ENCODE measurements around the gene WDR11. TPM values are rescaled to one million over a fixed set of nuclear protein-coding genes. Genes with fewer than 3 reads are reported as not detected.

WDR11 gene
- polyA plus RNA-seq, 2 donors: 17.4 to 22.3 TPM

DNA sequence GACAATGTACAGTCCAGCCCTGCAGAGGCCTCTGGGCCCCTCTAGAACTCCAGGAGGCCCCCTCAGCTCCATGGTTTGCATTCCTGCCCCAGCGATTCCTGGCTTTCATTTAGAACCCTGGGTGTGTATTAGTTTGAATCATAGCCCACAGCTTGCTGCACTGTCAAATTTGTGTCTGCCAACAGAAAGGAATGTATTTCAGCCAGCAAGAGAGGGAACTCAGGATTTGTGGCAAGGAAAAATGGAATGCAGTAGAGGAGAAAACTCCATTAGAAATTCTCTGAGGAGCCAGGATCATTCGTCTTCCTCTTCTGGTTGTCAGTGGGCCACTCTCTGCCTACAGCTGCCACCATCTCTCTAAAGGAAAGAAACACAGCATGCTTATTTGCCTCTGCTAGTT is 27.9 kb upstream of the WDR11 start:
- Histone ChIP-seq H3K27ac (ENCODE audit: low read depth in 2 of 2, low read length in 1 of 2) (no peak overlapping the region), H3K4me3 (ENCODE audit: low read depth in 1 of 2, low read length in 2 of 2) (no peak overlapping the region)

DNA sequence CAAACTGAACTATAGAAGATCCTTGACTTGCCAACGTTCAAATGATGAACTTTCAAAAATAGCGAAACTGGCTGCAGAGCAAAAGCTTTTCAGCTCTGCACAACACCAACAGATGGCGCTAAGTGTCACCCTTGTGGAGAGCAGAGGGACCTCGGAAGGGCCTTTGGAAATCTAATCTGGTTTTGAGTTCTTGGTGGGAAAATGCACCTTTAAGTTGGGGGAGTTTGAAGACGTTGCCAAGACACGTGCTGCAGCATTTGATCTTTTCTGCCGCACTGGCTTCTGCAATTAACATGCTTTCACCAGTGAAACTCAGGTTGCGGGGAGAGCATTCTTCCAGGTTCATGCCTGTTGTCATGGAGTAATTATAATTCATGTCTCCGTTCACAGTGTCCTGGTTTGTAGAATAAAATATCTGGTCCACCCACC is 26.3 kb upstream of the WDR11 start:
- WGBS, 2 donors: 44 to 48% methylated on average over 9 of the region's 9 CpGs

More for the DNA sequence above, 27.9 kb upstream of the WDR11 start:
- Histone ChIP-seq H3K4me1 (ENCODE audit: control insufficient read depth in 2 of 2, insufficient read depth in 2 of 2, low read length in 1 of 2) (no peaks in the 10 kb centered on the region), H3K27me3 (ENCODE audit: control insufficient read depth in 1 of 2, insufficient read depth in 2 of 2, low read length in 2 of 2) (no peaks in the 10 kb centered on the region), H3K36me3 (ENCODE audit: control insufficient read depth in 2 of 2, insufficient read depth in 2 of 2, low read length in 1 of 2) (no peaks in the 10 kb centered on the region), H3K9me3 (ENCODE audit: control insufficient read depth in 2 of 2, insufficient read depth in 1 of 2, low read depth in 1 of 2, low read length in 1 of 2) (no peaks in the 10 kb centered on the region)
- 71 to 72% methylated on average over 2 of the region's 2 CpGs for WGBS, 2 donors

DNA sequence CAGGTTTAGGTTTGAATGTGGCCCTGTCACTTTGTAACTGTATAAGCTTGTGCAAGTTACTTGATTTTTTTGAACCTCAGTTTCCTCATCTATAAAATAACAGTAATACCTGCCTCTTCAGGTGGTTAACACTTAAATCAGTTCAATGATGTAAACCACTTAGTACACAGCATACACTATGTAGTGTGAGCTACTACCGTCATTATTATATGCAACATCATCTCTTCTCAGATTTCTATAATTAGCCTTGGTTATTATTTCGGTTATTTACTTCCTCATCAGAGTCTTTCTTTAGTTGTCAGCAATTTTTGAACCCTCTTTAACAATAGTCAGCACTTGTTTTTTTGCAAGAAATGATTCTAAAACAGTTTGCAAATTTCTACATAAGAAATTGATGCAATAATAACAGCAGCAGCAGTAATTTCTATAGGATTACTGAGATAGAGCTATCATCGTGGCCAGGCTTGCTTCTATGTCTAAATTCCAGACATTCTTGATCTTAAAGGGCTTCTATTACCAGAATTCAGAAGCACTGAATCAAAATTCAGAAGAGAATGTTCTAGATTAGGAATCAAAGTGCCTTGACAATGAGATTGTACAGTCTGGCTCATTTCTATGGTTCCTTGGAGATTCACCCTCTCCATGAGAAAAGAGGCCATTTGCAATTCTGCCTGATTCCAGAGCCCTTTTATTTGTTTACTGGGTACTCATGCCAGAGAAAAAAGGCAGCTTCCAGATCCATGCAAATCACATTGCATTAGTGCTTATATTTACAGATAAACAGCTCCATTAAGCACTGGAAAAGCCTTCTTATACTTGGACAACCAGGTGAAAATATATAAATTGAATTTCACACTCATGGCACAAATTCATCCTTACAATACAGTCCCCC is 25.0 kb upstream of the WDR11 start:
- no peaks in the 10 kb centered on the region for H3K4me1 ChIP-seq (ENCODE audit: control insufficient read depth in 2 of 2, insufficient read depth in 2 of 2, low read length in 1 of 2)
- no peak overlapping the region for H3K4me3 ChIP-seq (ENCODE audit: low read depth in 1 of 2, low read length in 2 of 2)
- H3K27ac ChIP-seq (ENCODE audit: low read depth in 2 of 2, low read length in 1 of 2): no peak overlapping the region
- WGBS, 2 donors: 58 to 67% methylated on average over 3 of the region's 3 CpGs
- H3K9me3 ChIP-seq (ENCODE audit: control insufficient read depth in 2 of 2, insufficient read depth in 1 of 2, low read depth in 1 of 2, low read length in 1 of 2): no peaks in the 10 kb centered on the region
- no peaks in the 10 kb centered on the region for H3K36me3 ChIP-seq (ENCODE audit: control insufficient read depth in 2 of 2, insufficient read depth in 2 of 2, low read length in 1 of 2)
- H3K27me3 ChIP-seq (ENCODE audit: control insufficient read depth in 1 of 2, insufficient read depth in 2 of 2, low read length in 2 of 2): no peaks in the 10 kb centered on the region

More for the DNA sequence above, 26.3 kb upstream of the WDR11 start:
- Histone ChIP-seq H3K4me1 (ENCODE audit: control insufficient read depth in 2 of 2, insufficient read depth in 2 of 2, low read length in 1 of 2) (no peaks in the 10 kb centered on the region), H3K4me3 (ENCODE audit: low read depth in 1 of 2, low read length in 2 of 2) (no peak overlapping the region), H3K27me3 (ENCODE audit: control insufficient read depth in 1 of 2, insufficient read depth in 2 of 2, low read length in 2 of 2) (no peaks in the 10 kb centered on the region), H3K9me3 (ENCODE audit: control insufficient read depth in 2 of 2, insufficient read depth in 1 of 2, low read depth in 1 of 2, low read length in 1 of 2) (no peaks in the 10 kb centered on the region), H3K36me3 (ENCODE audit: control insufficient read depth in 2 of 2, insufficient read depth in 2 of 2, low read length in 1 of 2) (no peaks in the 10 kb centered on the region), H3K27ac (ENCODE audit: low read depth in 2 of 2, low read length in 1 of 2) (no peak overlapping the region)

DNA sequence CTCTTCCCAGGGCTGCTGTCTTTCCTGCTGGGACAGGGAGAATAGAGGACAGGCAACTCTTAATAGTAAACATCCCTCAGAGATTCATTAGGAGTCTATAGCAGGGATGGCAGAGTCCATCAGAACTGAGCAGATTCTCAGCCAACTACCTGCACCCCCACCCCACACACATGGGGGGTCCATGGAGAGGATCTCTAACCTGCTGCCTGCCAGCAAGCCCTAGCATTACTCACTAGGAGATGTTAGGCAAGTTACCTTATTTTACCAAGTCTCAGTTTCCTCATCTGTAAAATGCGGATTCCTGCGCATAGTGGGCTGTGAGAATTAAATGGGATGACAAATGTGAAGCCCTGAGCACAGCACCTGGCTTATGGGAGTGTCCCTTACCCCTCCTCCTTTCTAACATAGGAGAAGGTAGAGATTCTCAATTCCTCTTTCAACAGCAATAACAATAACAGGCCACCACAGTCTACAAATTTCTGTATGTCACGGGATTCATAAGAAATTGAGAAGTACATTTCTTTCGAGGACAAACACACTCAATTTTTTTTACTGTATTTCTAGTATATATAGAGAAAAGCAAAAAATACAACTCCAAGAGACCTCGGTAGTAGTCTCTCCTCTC is 23.8 kb upstream of the WDR11 start:
- H3K9me3 ChIP-seq (ENCODE audit: control insufficient read depth in 2 of 2, insufficient read depth in 1 of 2, low read depth in 1 of 2, low read length in 1 of 2): no peaks in the 10 kb centered on the region
- H3K27ac ChIP-seq (ENCODE audit: low read depth in 2 of 2, low read length in 1 of 2): no peak overlapping the region
- H3K36me3 ChIP-seq (ENCODE audit: control insufficient read depth in 2 of 2, insufficient read depth in 2 of 2, low read length in 1 of 2): no peaks in the 10 kb centered on the region
- WGBS, 2 donors: 68 to 69% methylated on average over 5 of the region's 5 CpGs
- H3K4me3 ChIP-seq (ENCODE audit: low read depth in 1 of 2, low read length in 2 of 2): no peak overlapping the region
- no peaks in the 10 kb centered on the region for H3K4me1 ChIP-seq (ENCODE audit: control insufficient read depth in 2 of 2, insufficient read depth in 2 of 2, low read length in 1 of 2)
- no peaks in the 10 kb centered on the region for H3K27me3 ChIP-seq (ENCODE audit: control insufficient read depth in 1 of 2, insufficient read depth in 2 of 2, low read length in 2 of 2)

DNA sequence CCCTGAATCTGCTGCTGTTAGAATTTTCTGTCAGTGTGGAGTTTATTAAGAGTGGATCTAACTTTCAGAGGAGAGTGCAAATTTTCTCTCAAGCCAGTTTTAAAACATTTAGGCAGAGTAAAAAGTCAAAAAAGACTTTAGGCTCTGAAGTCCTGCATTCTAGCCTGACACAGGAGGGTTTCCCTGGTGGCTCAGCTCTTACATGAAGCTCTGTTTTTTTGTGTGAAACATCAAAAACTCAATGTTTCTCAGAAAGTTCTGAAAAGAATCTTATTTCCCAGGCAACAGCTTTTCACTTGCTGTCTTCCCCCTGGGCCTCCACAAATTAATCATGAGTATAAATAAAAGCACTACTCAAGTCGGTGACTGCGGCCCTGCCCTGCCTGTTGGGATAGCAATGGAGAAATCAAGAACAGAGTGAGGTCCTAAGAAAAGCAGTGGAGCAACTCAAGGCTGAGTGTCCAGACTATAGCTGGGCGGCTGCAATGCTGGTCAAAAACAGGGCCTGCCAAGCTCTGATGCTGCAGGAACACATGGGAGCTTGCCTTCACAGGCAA is 22.3 kb upstream of the WDR11 start:
- no peak overlapping the region for H3K4me3 ChIP-seq (ENCODE audit: low read depth in 1 of 2, low read length in 2 of 2)
- WGBS, 2 donors: 75 to 83% methylated on average over 3 of the region's 3 CpGs
- no peaks in the 10 kb centered on the region for H3K27me3 ChIP-seq (ENCODE audit: control insufficient read depth in 1 of 2, insufficient read depth in 2 of 2, low read length in 2 of 2)
- H3K9me3 ChIP-seq (ENCODE audit: control insufficient read depth in 2 of 2, insufficient read depth in 1 of 2, low read depth in 1 of 2, low read length in 1 of 2): no peaks in the 10 kb centered on the region
- no peak overlapping the region for H3K27ac ChIP-seq (ENCODE audit: low read depth in 2 of 2, low read length in 1 of 2)
- no peaks in the 10 kb centered on the region for H3K36me3 ChIP-seq (ENCODE audit: control insufficient read depth in 2 of 2, insufficient read depth in 2 of 2, low read length in 1 of 2)
- H3K4me1 ChIP-seq (ENCODE audit: control insufficient read depth in 2 of 2, insufficient read depth in 2 of 2, low read length in 1 of 2): no peaks in the 10 kb centered on the region

DNA sequence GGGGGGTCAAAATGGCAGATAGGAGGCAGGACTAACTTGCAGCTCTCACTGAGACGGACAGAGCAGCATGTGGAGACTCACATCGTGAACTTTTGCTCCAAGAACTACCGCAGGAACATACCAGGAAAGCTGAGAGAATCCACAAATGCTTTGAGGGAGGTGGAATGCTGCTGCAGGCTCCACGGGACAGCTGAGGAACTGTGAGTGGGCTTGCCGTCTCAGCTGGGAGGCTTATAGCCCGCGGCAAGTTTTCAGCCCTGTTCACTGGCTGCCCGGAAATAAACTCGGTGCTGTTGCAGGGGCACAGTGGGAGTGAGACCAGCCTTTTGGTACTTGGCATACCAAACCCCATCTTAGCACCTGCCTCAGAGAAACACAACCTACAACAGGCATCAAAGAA is 19.1 kb upstream of the WDR11 start:
- H3K27ac ChIP-seq (ENCODE audit: low read depth in 2 of 2, low read length in 1 of 2): no peak overlapping the region
- H3K4me1 ChIP-seq (ENCODE audit: control insufficient read depth in 2 of 2, insufficient read depth in 2 of 2, low read length in 1 of 2): no peaks in the 10 kb centered on the region
- no peaks in the 10 kb centered on the region for H3K36me3 ChIP-seq (ENCODE audit: control insufficient read depth in 2 of 2, insufficient read depth in 2 of 2, low read length in 1 of 2)
- 81 to 87% methylated on average over 9 of the region's 9 CpGs for WGBS, 2 donors
- H3K9me3 ChIP-seq (ENCODE audit: control insufficient read depth in 2 of 2, insufficient read depth in 1 of 2, low read depth in 1 of 2, low read length in 1 of 2): no peaks in the 10 kb centered on the region
- no peaks in the 10 kb centered on the region for H3K27me3 ChIP-seq (ENCODE audit: control insufficient read depth in 1 of 2, insufficient read depth in 2 of 2, low read length in 2 of 2)
- no peak overlapping the region for H3K4me3 ChIP-seq (ENCODE audit: low read depth in 1 of 2, low read length in 2 of 2)

DNA sequence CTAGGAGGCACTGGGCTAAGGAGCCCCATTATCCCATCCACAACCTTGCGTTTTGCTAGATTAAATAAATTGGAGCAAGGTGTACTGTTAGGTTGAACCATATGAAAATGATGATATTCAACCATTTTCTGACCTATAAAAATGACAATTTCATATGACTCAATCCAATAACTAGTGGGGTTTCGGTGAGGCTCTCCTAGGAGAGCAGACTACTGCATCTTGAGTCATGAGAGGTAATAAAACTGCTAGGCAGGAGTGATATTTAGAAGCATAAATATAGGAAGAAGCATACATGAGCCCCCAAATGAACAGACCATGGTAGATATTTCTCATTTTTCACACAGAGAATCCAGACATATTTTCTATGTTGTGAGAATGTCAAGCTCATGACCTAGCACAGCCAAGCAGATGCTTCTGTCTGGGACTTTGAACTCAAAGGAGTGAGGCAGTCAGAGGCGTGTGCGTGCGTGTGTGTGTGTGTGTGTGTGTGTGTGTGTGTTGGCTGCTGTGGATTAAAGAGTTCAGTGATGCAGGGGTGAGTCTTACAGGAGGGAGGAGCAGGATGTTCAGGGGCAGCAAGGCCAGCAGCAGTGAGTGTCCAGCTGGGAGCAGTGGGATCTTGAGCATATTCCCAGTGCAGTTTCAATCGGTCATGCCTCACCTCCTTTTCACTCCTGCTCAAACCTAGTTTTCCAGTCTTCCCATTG is 17.8 kb upstream of the WDR11 start:
- WGBS, 2 donors: 69 to 79% methylated on average over 6 of the region's 6 CpGs

DNA sequence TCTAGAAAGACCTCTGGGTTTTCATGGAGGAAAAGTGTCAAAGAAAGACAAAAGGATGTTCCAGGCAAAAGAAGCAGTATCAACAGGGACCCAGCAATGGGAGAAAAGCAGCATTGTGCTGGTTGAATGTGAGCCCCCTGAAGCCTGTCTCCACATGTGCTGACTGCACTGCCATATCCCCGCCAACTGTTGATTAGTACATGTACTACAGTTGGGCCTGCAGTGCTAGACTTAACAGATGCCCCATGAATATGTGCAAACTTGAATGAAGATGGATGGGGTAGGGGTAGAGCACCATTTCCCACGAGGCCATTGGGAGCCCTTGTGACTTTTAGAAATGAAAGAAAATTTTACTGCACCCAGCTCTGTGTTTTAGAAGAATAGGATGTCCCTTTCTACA is 15.6 kb upstream of the WDR11 start:
- 51 to 72% methylated on average over 2 of the region's 2 CpGs for WGBS, 2 donors
- no peaks in the 10 kb centered on the region for H3K4me1 ChIP-seq (ENCODE audit: control insufficient read depth in 2 of 2, insufficient read depth in 2 of 2, low read length in 1 of 2)

More for the DNA sequence above, 17.8 kb upstream of the WDR11 start:
- no peaks in the 10 kb centered on the region for H3K27me3 ChIP-seq (ENCODE audit: control insufficient read depth in 1 of 2, insufficient read depth in 2 of 2, low read length in 2 of 2)
- no peak overlapping the region for H3K27ac ChIP-seq (ENCODE audit: low read depth in 2 of 2, low read length in 1 of 2)
- H3K36me3 ChIP-seq (ENCODE audit: control insufficient read depth in 2 of 2, insufficient read depth in 2 of 2, low read length in 1 of 2): no peaks in the 10 kb centered on the region
- H3K4me3 ChIP-seq (ENCODE audit: low read depth in 1 of 2, low read length in 2 of 2): no peak overlapping the region
- no peaks in the 10 kb centered on the region for H3K9me3 ChIP-seq (ENCODE audit: control insufficient read depth in 2 of 2, insufficient read depth in 1 of 2, low read depth in 1 of 2, low read length in 1 of 2)
- H3K4me1 ChIP-seq (ENCODE audit: control insufficient read depth in 2 of 2, insufficient read depth in 2 of 2, low read length in 1 of 2): no peaks in the 10 kb centered on the region

DNA sequence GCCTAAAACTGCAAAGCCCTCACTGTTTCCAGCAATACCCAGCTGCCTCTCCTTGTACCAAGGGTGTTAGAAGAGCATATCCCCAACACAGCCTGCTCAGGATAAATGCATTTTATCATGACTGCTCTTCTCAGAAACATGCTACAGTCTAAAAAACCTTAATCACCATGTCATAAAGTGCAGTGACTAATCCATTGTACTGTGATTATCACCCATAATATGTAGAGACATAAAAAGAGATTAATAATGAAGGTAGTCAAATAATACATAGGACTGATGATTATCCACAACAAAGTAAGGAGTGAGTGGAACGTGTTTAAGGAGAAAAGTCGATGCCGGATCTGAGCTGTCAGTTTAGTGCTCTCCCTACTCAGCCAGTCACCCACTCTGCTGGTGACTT is 12.2 kb upstream of the WDR11 start:
- no peaks in the 10 kb centered on the region for H3K9me3 ChIP-seq (ENCODE audit: control insufficient read depth in 2 of 2, insufficient read depth in 1 of 2, low read depth in 1 of 2, low read length in 1 of 2)
- no peaks in the 10 kb centered on the region for H3K4me1 ChIP-seq (ENCODE audit: control insufficient read depth in 2 of 2, insufficient read depth in 2 of 2, low read length in 1 of 2)
- WGBS, 2 donors: 68 to 73% methylated on average over 3 of the region's 3 CpGs
- no peak overlapping the region for H3K27ac ChIP-seq (ENCODE audit: low read depth in 2 of 2, low read length in 1 of 2)
- no peak overlapping the region for H3K4me3 ChIP-seq (ENCODE audit: low read depth in 1 of 2, low read length in 2 of 2)
- H3K36me3 ChIP-seq (ENCODE audit: control insufficient read depth in 2 of 2, insufficient read depth in 2 of 2, low read length in 1 of 2): no peaks in the 10 kb centered on the region
- no peaks in the 10 kb centered on the region for H3K27me3 ChIP-seq (ENCODE audit: control insufficient read depth in 1 of 2, insufficient read depth in 2 of 2, low read length in 2 of 2)

More for the DNA sequence above, 15.6 kb upstream of the WDR11 start:
- no peaks in the 10 kb centered on the region for H3K36me3 ChIP-seq (ENCODE audit: control insufficient read depth in 2 of 2, insufficient read depth in 2 of 2, low read length in 1 of 2)
- no peak overlapping the region for H3K27ac ChIP-seq (ENCODE audit: low read depth in 2 of 2, low read length in 1 of 2)
- H3K9me3 ChIP-seq (ENCODE audit: control insufficient read depth in 2 of 2, insufficient read depth in 1 of 2, low read depth in 1 of 2, low read length in 1 of 2): no peaks in the 10 kb centered on the region
- no peak overlapping the region for H3K4me3 ChIP-seq (ENCODE audit: low read depth in 1 of 2, low read length in 2 of 2)
- H3K27me3 ChIP-seq (ENCODE audit: control insufficient read depth in 1 of 2, insufficient read depth in 2 of 2, low read length in 2 of 2): no peaks in the 10 kb centered on the region
